Skeletal muscle satellite cell (primary cell): Measurements from ENCODE around the gene MB21D2.

Experiments used
- H3K27me3 ChIP-seq: 2 replicates; pipeline ENCODE4 v1.7.0; 2013; ENCODE audit warnings: low read length; ENCODE audit not compliant: control insufficient read depth, insufficient read depth
- H3K36me3 ChIP-seq: 2 replicates; pipeline ENCODE4 v1.7.0; 2013; ENCODE audit warnings: mild to moderate bottlenecking, control low read depth, low read length; ENCODE audit not compliant: insufficient read depth
- H3K4me1 ChIP-seq: 2 replicates; pipeline ENCODE4 v1.7.0; 2013; ENCODE audit warnings: low read length; ENCODE audit not compliant: control insufficient read depth, insufficient read depth
- H3K4me2 ChIP-seq: 2 replicates; pipeline ENCODE4 v1.7.0; 2013; ENCODE audit warnings: mild to moderate bottlenecking, low read length
- H3K4me3 ChIP-seq: 2 replicates; pipeline ENCODE4 v1.7.0; 2013; ENCODE audit warnings: low read length
- H3K9ac ChIP-seq: 2 replicates; pipeline ENCODE4 v1.7.0; 2013; ENCODE audit warnings: mild to moderate bottlenecking, low read depth, low read length, moderate library complexity
- H3K9me3 ChIP-seq: replicated peaks from 2 replicates; pipeline ENCODE4 v1.7.0; 2013; ENCODE audit warnings: mild to moderate bottlenecking, control low read depth, low read length

Gene MB21D2

DNA sequence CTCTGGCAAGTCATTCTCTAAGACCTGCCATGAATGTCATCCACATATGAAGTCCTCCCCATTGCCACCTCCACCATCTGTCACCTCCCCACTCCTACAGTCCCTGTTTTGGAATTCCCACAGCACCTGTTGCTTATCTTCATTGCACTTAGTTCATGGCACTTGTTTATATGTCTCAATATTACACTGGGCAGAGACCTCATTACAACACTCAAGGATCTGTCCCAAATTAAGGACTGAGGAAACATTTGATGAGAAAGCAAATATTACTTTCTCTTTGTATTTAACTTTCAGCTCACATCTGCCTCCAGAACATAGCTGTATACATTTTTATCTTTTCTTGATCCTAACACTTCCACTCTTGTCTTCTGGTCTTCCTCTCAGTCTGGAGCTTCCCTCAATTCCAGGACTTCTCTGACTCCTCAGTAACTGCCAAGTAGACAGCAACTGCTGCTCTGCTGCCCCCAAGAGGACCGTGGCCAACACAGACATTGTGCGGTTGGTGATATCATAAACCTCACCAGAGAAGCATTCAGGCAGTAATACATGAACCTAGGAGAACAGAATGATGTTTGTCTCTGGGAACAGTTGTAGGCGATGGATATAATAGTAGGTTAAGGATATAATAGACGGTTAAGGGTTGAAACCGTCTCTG lies 145.3 kb downstream of the MB21D2 start:
- Histone ChIP-seq H3K27me3 (no peaks in the 10 kb centered on the region), H3K4me3 (no peak overlapping the region), H3K9me3 (no peaks in the 10 kb centered on the region), H3K4me2 (no peak overlapping the region), H3K9ac (no peak overlapping the region), H3K36me3 (no peaks in the 10 kb centered on the region), H3K4me1 (no peaks in the 10 kb centered on the region)

DNA sequence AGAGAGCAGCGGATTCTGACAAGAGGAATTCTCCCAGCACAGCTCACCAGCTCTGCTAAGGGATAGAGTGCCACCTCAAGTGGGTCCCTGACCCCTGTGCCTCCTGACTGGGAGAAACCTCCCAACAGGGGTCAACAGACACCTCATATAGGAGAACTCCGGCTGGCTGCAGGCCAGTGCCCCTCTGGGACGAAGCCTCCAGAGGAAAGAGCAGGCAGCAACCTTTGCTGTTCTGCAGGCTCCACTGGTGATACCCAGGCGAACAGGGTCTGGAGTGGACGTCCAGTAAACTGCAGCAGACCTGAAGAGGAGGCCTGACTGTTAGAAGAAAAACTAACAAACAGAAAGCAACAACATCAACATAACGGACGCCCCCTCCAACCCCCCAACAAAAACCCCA lies 159.0 kb downstream of the MB21D2 start:
- H3K4me1 ChIP-seq: no peaks in the 10 kb centered on the region
- H3K9ac ChIP-seq: no peak overlapping the region
- no peaks in the 10 kb centered on the region for H3K27me3 ChIP-seq
- H3K9me3 ChIP-seq: no peaks in the 10 kb centered on the region
- no peak overlapping the region for H3K4me3 ChIP-seq
- H3K4me2 ChIP-seq: no peak overlapping the region
- H3K36me3 ChIP-seq: no peaks in the 10 kb centered on the region

DNA sequence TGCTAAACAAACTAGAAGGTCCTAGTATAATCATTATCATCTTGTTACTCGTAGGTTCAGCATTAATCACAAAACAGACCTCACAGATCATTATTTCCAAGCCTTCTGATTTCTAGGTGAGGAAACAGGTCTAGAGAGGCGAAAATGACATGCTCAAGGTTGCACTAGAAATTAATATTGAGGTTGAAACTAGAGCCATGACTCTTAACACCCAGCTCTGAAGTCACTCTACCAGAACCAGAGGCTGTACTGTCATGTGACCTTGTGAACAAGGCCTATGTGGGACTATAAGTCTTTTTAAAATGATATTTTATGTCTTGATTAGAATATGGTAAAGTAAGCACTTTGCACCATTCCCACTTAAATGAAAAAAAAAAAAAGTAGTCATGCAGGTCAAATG lies 166.5 kb downstream of the MB21D2 start:
- Histone ChIP-seq H3K4me3 (no peak overlapping the region), H3K9me3 (no peaks in the 10 kb centered on the region), H3K4me1 (no peaks in the 10 kb centered on the region), H3K36me3 (no peaks in the 10 kb centered on the region), H3K4me2 (no peak overlapping the region), H3K9ac (no peak overlapping the region), H3K27me3 (no peaks in the 10 kb centered on the region)

DNA sequence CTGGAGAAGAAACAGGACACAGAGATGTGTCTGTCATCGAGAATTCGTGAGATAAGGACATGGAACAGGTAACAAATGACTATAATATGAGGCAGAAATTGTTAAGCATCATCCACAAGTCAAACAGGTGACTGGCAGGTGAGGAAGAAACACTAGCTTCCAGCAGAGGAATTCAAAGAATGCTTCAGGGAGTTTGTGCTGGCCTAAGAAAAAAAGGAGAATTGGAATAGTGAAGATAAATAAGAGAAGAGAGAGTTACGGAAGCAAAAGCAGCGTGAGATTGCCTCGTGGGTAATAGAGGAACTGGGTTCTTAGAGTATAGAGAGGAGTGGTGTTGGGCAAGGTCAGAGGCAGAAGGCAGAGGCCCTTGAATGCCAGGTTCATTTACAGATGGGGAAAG lies 167.5 kb downstream of the MB21D2 start:
- Histone ChIP-seq H3K27me3 (no peaks in the 10 kb centered on the region), H3K9me3 (no peaks in the 10 kb centered on the region), H3K4me1 (no peaks in the 10 kb centered on the region), H3K4me3 (no peak overlapping the region), H3K36me3 (no peaks in the 10 kb centered on the region), H3K4me2 (no peak overlapping the region), H3K9ac (no peak overlapping the region)

DNA sequence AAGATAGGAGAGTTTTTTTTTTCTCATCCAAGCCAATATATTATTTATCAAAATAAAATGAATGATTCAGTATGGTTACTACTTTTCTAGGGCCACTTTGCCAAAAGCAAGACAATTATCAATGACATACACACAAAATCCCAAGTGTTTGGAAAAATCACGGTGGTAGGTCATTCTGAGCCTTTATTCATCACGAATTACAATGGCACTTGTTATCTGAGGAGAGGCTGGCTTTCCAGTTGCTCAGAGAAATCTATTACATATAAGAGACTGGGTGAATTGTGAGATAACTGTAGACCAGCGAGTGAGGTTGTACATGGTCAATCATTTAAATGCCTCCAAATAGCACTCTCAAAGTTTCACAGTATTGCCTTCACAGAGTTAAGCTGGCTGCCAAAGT lies 169.9 kb downstream of the MB21D2 start:
- Histone ChIP-seq H3K4me1 (no peaks in the 10 kb centered on the region), H3K36me3 (no peaks in the 10 kb centered on the region), H3K4me2 (no peak overlapping the region), H3K9me3 (no peaks in the 10 kb centered on the region), H3K27me3 (no peaks in the 10 kb centered on the region), H3K4me3 (no peak overlapping the region), H3K9ac (no peak overlapping the region)

DNA sequence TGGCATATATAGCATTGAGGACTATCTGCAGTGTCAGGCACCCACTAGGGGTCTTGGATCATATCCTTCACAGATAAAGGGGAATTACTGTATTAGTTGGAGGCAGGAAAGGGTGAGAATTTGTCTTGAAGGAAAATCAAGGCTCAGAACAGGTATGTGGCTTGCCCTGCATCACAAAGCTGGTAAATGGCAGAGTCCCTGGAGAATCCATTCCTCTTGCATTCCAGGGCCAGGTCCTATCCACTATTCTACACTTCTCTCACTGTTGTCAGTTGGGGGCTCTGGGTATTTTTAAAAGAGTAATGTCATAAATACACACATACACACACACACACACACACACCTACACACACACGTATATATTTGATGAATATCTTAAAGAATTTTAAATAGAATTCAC lies 170.5 kb downstream of the MB21D2 start:
- Histone ChIP-seq H3K4me3 (no peak overlapping the region), H3K4me2 (no peak overlapping the region), H3K36me3 (no peaks in the 10 kb centered on the region), H3K4me1 (no peaks in the 10 kb centered on the region), H3K27me3 (no peaks in the 10 kb centered on the region), H3K9me3 (no peaks in the 10 kb centered on the region), H3K9ac (no peak overlapping the region)
